G401.6 (cell line): ENCODE results near the gene CEP290.
"Not testable (repeated sequence)": the region's sequence is repeated elsewhere in the genome, so short reads cannot be mapped to it uniquely, and the experiment has no call there.

Experiments used
- FAIRE-seq: peaks from 2 replicates; lab custom pipeline; 2012; peaks lifted over from hg19 to GRCh38; lab: Jason Lieb, UNC

CEP290 gene

GRCh38 chr12:88056571-88056970 lies 85.3 kb downstream of the CEP290 start:
- FAIRE-seq, result no peak

- peak; percentile 84 for FAIRE-seq
These were observed 89.2 kb downstream of the CEP290 start for GRCh38 chr12:88052686-88053085.

GRCh38 chr12:88044035-88044434 lies 97.9 kb downstream of the CEP290 start:
- no peak for FAIRE-seq

- FAIRE-seq, result no peak
These were observed 104.1 kb downstream of the CEP290 start for GRCh38 chr12:88037770-88038169.

- FAIRE-seq, result no peak
These were observed 105.4 kb downstream of the CEP290 start for GRCh38 chr12:88036353-88036965.

GRCh38 chr12:88035907-88036289 lies 106.0 kb downstream of the CEP290 start:
- no peak for FAIRE-seq

GRCh38 chr12:88035271-88035906 lies 106.5 kb downstream of the CEP290 start:
- peak; percentile 74 for FAIRE-seq

- FAIRE-seq, result not testable (repeated sequence)
These were observed 110.7 kb downstream of the CEP290 start for GRCh38 chr12:88031161-88031560.

GRCh38 chr12:88029093-88029665 lies 112.7 kb downstream of the CEP290 start, which contains the start of gene C12orf50:
Gene C12orf50 (minus strand): TSS chr12:88029401. CDS start chr12:88026962, 2,439 bp downstream.
- FAIRE-seq, result no peak

GRCh38 chr12:88026196-88026595 lies 115.7 kb downstream of the CEP290 start:
- no peak for FAIRE-seq

GRCh38 chr12:88017964-88018363 lies 123.9 kb downstream of the CEP290 start:
- FAIRE-seq, result no peak

- FAIRE-seq, result no peak
These were observed 126.1 kb downstream of the CEP290 start for GRCh38 chr12:88015825-88016224.

- FAIRE-seq, result no peak
These were observed 130.1 kb downstream of the CEP290 start for GRCh38 chr12:88011755-88012154.

- no peak for FAIRE-seq
These were observed 135.5 kb downstream of the CEP290 start for GRCh38 chr12:88006351-88006750.

GRCh38 chr12:88001327-88001726 lies 140.6 kb downstream of the CEP290 start:
- no peak for FAIRE-seq
